BJ (cell line): ENCODE results near the gene LUC7L. TPM values are rescaled to one million over a fixed set of nuclear protein-coding genes. Genes with fewer than 3 reads are reported as not detected.

ENCODE experiments used
- CTCF ChIA-PET: fragments of 350-600 bp; formaldehyde crosslinking; extraction: SDS; loops from one replicate; lab custom pipeline; 2021; ENCODE audit warnings: antibody characterized with exemption, inconsistent platforms; lab: Yijun Ruan, JAX
- POLR2A ChIA-PET: fragments of 300-600 bp; sonication (Branson Sonifier 250); formaldehyde crosslinking; extraction: SDS; loops from one replicate; lab custom pipeline; 2021; ENCODE audit warnings: antibody characterized with exemption; lab: Charles Lee
- DNase-seq: peaks from one replicate; pipeline ENCODE4 v3.0.0-alpha.2; 2011; ENCODE audit warnings: low read depth
- H3K27me3 ChIP-seq: 2 replicates; pipeline ENCODE4 v1.6.0; 2011; ENCODE audit warnings: low read length; ENCODE audit not compliant: control insufficient read depth, insufficient read depth
- H3K36me3 ChIP-seq: 2 replicates; pipeline ENCODE4 v1.5.1; 2011; ENCODE audit warnings: low read length; ENCODE audit not compliant: control insufficient read depth, insufficient read depth
- H3K4me3 ChIP-seq: 2 replicates; pipeline ENCODE4 v1.5.1; 2011; ENCODE audit warnings: low read depth, mild to moderate bottlenecking, control low read depth, low read length
- CTCF ChIP-seq: IDR thresholded peaks from 2 replicates; pipeline ENCODE4 v1.5.1; 2011; ENCODE audit warnings: low read depth, mild to moderate bottlenecking, control low read depth, inconsistent platforms, low read length, moderate library complexity; ENCODE audit not compliant: insufficient read depth
- polyA plus RNA-seq: library from polyadenylated mRNA; depleted of rRNA; stranded (reverse); fragments of >200 nt; gene quantifications from 2 replicates; pipeline ENCODE4 v1.2.3, GENCODE V29; 2011

LUC7L gene
- polyA plus RNA-seq, 1 experiment: 23.3 TPM

GRCh38 chr16:265002-265529 lies 35.8 kb upstream of the LUC7L start:
- Histone ChIP-seq H3K27me3 (no peaks in the 10 kb centered on the region), H3K4me3 (no peak overlapping the region), H3K36me3 (peaks cover 11% of the 10 kb centered on the region)
- ChIA-PET POLR2A (no interaction called here), CTCF (no interaction called here)
- TF ChIP-seq CTCF: no peak
- no peak for DNase-seq

DNA sequence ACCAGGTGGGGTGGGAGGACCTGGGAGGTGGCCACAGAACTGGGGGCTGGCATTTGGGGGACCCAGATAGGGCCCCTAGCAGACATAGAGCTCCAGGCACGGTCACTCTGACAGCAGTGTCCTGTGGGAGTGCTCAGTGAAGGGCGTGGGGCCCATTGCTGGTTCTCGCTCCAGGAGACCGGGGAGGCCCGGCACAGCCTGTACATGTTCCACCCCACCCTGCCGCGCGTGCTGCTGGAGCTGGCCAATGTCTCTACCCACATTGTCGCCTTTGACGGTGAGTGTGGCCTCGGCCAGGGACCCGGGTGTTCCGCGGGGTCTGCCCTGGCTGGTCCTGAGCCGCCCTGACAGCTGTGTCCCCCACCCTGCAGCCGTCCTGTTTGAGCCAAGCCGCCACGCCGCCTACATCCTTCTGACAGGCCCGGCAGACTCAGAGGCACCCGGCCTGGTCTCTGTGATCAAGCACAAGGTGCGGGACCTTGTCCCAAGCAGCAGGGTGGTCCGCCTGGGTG lies 35.2 kb upstream of the LUC7L start:
- no peak for DNase-seq
- ChIA-PET CTCF (no interaction called here), POLR2A (no interaction called here)

GRCh38 chr16:263944-264343 lies 34.7 kb upstream of the LUC7L start:
- ChIA-PET CTCF (no interaction called here), POLR2A (no interaction called here)
- Histone ChIP-seq H3K27me3 (no peaks in the 10 kb centered on the region), H3K36me3 (peaks cover 13% of the 10 kb centered on the region), H3K4me3 (no peak overlapping the region)
- TF ChIP-seq CTCF: no peak
- no peak for DNase-seq

More for the DNA sequence above, 35.2 kb upstream of the LUC7L start:
- H3K36me3 ChIP-seq: peaks cover 13% of the 10 kb centered on the region
- no peak for TF ChIP-seq CTCF
- H3K27me3 ChIP-seq: no peaks in the 10 kb centered on the region
- H3K4me3 ChIP-seq: no peak overlapping the region

DNA sequence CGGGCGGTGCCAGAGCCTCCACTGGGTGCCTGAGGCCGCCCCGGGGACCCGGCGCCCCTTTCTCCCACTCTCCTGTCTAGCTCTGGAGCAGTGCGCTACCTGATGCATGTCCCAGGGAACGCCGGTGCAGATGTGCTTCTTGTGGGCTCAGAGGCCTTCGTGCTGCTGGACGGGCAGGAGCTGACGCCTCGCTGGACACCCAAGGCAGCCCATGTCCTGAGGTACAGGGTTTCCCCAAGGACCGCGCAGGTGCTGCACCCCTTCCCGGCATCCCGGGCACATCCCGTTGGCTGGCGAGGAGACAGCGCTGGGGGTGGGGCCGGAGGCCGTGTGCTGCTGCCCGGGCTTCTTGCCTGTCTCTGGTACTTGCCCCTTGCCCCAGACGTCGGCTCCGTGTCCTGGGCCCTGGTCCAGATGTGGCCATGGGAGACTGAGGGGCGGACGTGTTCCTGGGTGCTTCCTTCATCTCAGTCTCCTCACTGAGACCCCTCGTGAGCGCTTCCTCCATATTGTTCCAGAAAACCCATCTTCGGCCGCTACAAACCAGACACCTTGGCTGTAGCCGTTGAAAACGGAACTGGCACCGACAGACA lies 34.0 kb upstream of the LUC7L start:
- ChIA-PET POLR2A (interaction anchor here (0.6 kb wide), 1 partner anchor 255 kb away, joined by 3 read pairs; no protein-coding TSS in a partner anchor), CTCF (no interaction called here)
- Histone ChIP-seq H3K36me3 (peaks cover 13% of the 10 kb centered on the region), H3K4me3 (no peak overlapping the region), H3K27me3 (no peaks in the 10 kb centered on the region)
- no peak for TF ChIP-seq CTCF
- DNase-seq: no peak

- no peak for TF ChIP-seq CTCF
- no peaks in the 10 kb centered on the region for H3K27me3 ChIP-seq
- H3K4me3 ChIP-seq: no peak overlapping the region
- CTCF ChIA-PET: no interaction called here
- peaks cover 13% of the 10 kb centered on the region for H3K36me3 ChIP-seq
- POLR2A ChIA-PET: no interaction called here
- DNase-seq: no peak
These were observed 33.0 kb upstream of the LUC7L start for GRCh38 chr16:262121-262745.
